Gastroesophageal sphincter (tissue), 3 donors: ENCODE data around the gene SLC15A2.

Source experiments
- CTCF ChIP-seq, 4 experiments: fragments of 200-600 bp in 2 of 4; fragments of 450-650 bp in 2 of 4; sonication (generic) in 1 of 4; IDR thresholded peaks; one replicate each; pipeline ENCODE4 v1.5.1; 2017 to 2019; ENCODE audit warnings: antibody characterized with exemption in 4 of 4, mild to moderate bottlenecking in 2 of 4, moderate library complexity in 2 of 4
- POLR2A ChIP-seq, 2 donors: fragments of 450-650 bp; IDR thresholded peaks; one replicate each; pipeline ENCODE4 v1.6.1; 2017; ENCODE audit warnings: antibody characterized with exemption in 2 of 2, mild to moderate bottlenecking in 2 of 2, moderate library complexity in 1 of 2

GRCh38 chr3:121956363-121956762 lies 62.2 kb downstream of the SLC15A2 start:
- TF ChIP-seq POLR2A (IDR thresholded peaks at IDR 0.05), result no peak
- TF ChIP-seq CTCF (IDR thresholded peaks at IDR 0.05), result no peak
